Measurements from ENCODE around the gene ARHGDIB. TPM values are rescaled to one million over a fixed set of nuclear protein-coding genes. Genes with fewer than 3 reads are reported as not detected.

ARHGDIB gene
- total RNA-seq, 2 donors from 2014 or later = 40.2 to 65.9 TPM

- 91% methylated on average over 2 of the region's 2 CpGs for WGBS
- H3K36me3 ChIP-seq = no peaks in the 10 kb centered on the region
- H3K4me3 ChIP-seq = no peak overlapping the region
- no peak for DNase-seq (ENCODE audit: low spot score)
- H3K9me3 ChIP-seq = no peaks in the 10 kb centered on the region
- no peaks in the 10 kb centered on the region for H3K27me3 ChIP-seq (replicated peaks; ENCODE audit: insufficient read depth)
- H3K4me1 ChIP-seq (replicated peaks) = no peaks in the 10 kb centered on the region
- intact Hi-C loops (cut with DNase I) = loop anchor here (5.0 kb wide), 1 partner anchor 63 kb away; no protein-coding TSS in a partner anchor
- peak overlapping the region; percentile 57 for H3K27ac ChIP-seq
- TF ChIP-seq CTCF (IDR thresholded peaks at IDR 0.05) (no peak), POLR2A (IDR thresholded peaks at IDR 0.05) (no peak), POLR2AphosphoS5 (IDR thresholded peaks at IDR 0.05) (no peak)
Measured at GRCh38 chr12:14934511-14934910, 26.9 kb downstream of the ARHGDIB start.

DNA sequence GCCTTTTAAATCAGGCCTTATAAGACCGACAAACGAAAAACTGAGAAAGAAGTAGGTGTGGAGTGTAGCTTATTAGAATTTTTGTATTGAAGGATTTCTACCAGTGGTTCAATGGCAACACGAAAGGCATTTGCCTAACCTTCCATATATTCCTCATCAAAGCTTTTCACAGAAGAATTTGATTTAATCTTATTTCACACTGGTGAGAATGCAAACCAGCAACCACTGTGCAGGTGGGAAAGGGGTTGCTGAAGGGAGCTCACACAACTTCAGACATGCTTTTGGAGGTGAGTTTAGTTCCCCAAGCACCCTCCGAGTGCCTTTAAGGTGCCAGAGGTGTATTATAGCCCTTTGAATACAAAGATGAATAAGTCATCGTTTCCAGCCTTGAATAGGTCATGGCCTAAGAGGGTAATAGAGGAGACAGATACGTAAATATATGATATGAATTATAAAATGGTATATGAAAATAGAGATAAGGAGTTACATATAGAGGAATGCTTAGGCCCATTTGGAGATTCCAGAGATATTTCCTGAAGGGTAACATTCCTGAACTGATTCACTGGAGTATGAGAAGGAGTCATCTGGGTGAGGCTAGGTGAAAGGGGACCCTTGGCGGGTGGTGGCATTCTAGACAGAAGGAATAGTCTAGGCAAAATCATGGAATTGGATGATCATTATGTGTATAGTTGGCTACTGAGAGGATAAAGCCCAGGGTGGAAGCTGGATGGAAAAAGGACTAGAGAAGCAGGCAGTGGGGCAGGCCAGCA is 29.4 kb downstream of the ARHGDIB start:
- Histone ChIP-seq H3K36me3 (no peaks in the 10 kb centered on the region), H3K4me3 (no peak overlapping the region), H3K27ac (no peak overlapping the region), H3K27me3 (replicated peaks; ENCODE audit: insufficient read depth) (no peaks in the 10 kb centered on the region), H3K4me1 (replicated peaks) (no peaks in the 10 kb centered on the region), H3K9me3 (no peaks in the 10 kb centered on the region)
- 90% methylated on average over 7 of the region's 7 CpGs for WGBS
- no peak for DNase-seq (ENCODE audit: low spot score)
- intact Hi-C loops (cut with DNase I) = loop anchor here (5.0 kb wide), 1 partner anchor 65 kb away; no protein-coding TSS in a partner anchor
- no peak for TF ChIP-seq POLR2AphosphoS5 (IDR thresholded peaks at IDR 0.05)
- TF ChIP-seq POLR2A (IDR thresholded peaks at IDR 0.05) = no peak
- TF ChIP-seq CTCF (IDR thresholded peaks at IDR 0.05) = no peak

DNA sequence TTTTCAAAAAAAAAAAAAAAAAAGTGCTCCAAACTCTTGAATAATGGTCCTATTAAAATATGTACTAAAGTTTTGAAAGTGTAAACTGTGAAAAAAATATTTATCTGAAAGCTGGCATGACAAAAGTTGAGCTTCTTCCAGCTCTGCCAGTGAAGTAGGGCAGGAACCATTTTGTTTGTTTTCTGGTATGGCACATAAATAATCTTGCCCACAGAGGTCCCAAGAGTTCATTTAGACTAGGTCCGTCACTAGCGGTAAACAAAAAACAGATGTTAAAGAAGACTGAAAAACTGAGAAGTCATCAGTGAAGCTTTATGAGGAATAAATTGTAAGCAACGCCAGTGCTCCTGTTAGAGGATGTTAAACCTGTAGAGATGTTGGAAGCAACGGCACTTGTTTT is 30.0 kb downstream of the ARHGDIB start:
- intact Hi-C loops (cut with DNase I) = loop anchor here (5.0 kb wide), 1 partner anchor 66 kb away; no protein-coding TSS in a partner anchor
- Histone ChIP-seq H3K27me3 (replicated peaks; ENCODE audit: insufficient read depth) (no peaks in the 10 kb centered on the region), H3K4me1 (replicated peaks) (no peaks in the 10 kb centered on the region), H3K9me3 (no peaks in the 10 kb centered on the region), H3K36me3 (no peaks in the 10 kb centered on the region), H3K4me3 (no peak overlapping the region), H3K27ac (no peak overlapping the region)
- WGBS = 68% methylated on average over 4 of the region's 4 CpGs
- DNase-seq (ENCODE audit: low spot score) = no peak
- TF ChIP-seq POLR2AphosphoS5 (IDR thresholded peaks at IDR 0.05) (no peak), CTCF (IDR thresholded peaks at IDR 0.05) (no peak), POLR2A (IDR thresholded peaks at IDR 0.05) (no peak)

DNA sequence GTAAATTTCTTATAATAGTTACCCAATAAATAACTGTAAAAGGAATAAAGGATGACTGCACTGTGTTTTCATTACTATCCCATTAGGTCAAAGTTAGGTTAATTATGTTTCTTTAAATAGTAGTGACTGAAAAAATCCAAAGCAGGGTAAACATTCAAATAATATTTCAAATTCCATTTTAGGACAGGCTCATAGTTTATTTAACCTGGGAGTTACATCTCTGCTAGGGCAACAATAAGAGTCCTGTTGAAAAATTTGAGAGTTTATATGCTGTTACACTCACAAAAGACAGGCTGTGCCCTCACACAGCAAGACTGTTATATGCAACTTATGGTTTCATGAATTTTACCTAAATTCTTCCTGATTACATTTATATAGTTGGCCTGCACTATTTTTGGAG is 31.1 kb downstream of the ARHGDIB start:
- H3K4me3 ChIP-seq = no peak overlapping the region
- no peaks in the 10 kb centered on the region for H3K36me3 ChIP-seq
- no peak for DNase-seq (ENCODE audit: low spot score)
- H3K4me1 ChIP-seq (replicated peaks) = no peaks in the 10 kb centered on the region
- H3K9me3 ChIP-seq = no peaks in the 10 kb centered on the region
- H3K27me3 ChIP-seq (replicated peaks; ENCODE audit: insufficient read depth) = no peaks in the 10 kb centered on the region
- peak in 2 of 4 experiments; percentile 36 to 50 for TF ChIP-seq CTCF (IDR thresholded peaks at IDR 0.05)
- TF ChIP-seq POLR2A (IDR thresholded peaks at IDR 0.05) = no peak
- peak; percentile 10 for TF ChIP-seq POLR2AphosphoS5 (IDR thresholded peaks at IDR 0.05)
- intact Hi-C loops (cut with DNase I) = loop anchor here (5.0 kb wide), 1 partner anchor 67 kb away; no protein-coding TSS in a partner anchor
- H3K27ac ChIP-seq = no peak overlapping the region

- Histone ChIP-seq H3K4me1 (replicated peaks) (no peaks in the 10 kb centered on the region), H3K4me3 (no peak overlapping the region), H3K27ac (peak overlapping the region in 1 of 2 donors; percentile 15), H3K9me3 (no peaks in the 10 kb centered on the region), H3K27me3 (replicated peaks; ENCODE audit: insufficient read depth) (no peaks in the 10 kb centered on the region), H3K36me3 (no peaks in the 10 kb centered on the region)
- DNase-seq (ENCODE audit: low spot score) = peak; percentile 79
- WGBS = 10% methylated on average over 4 of the region's 4 CpGs
- intact Hi-C loops (cut with DNase I) = no loop called here
- TF ChIP-seq POLR2A (IDR thresholded peaks at IDR 0.05) = no peak
- TF ChIP-seq CTCF (IDR thresholded peaks at IDR 0.05) = no peak
- TF ChIP-seq POLR2AphosphoS5 (IDR thresholded peaks at IDR 0.05) = peak; percentile 83
Measured at GRCh38 chr12:14928931-14929330, 32.5 kb downstream of the ARHGDIB start.
